HG03159 (cell line): Measurements from ENCODE around the gene KHK.
"Not testable (repeated sequence)": the region's sequence is repeated elsewhere in the genome, so short reads cannot be mapped to it uniquely, and the experiment has no call there.

Experiments used
- ATAC-seq: cut with Tn5 transposase; IDR thresholded peaks from one replicate; pipeline ENCODE4 v1.9.1; 2021; ENCODE audit warnings: mild to moderate bottlenecking, moderate library complexity; ENCODE audit not compliant: unreplicated experiment

Gene KHK

DNA sequence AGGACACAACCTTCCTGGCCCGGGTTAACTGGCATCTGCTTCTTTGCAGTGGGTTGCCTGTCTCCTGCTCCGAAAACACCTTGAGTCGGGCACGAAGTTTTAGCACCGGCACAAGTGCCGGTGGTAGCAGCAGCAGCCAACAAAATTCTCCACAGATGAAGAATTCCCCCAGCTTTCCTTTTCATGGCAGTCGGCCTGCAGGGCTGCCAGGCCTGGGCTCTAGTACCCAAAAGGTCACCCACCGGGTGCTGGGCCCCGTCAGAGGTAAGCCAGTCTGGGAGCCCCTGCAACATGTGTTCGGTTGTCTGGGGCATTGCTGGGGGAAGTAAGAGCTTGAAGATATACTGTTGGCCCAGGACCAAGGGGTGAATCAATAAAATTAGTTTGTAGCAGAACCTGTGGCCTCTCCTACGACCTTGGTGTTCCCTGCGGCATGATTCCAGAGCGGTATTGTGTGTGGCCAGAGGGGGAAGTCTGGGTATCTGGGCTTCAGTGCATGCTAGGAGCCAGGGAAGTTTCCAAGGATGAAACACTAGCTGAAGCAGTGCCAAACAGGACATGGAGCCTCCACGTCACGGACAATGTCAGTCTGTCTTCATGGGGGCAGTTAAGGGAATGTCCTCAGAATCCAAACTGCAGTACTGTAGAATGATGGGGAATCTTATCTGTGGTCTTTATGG lies 27.3 kb upstream of the KHK start:
- no peak for ATAC-seq

DNA sequence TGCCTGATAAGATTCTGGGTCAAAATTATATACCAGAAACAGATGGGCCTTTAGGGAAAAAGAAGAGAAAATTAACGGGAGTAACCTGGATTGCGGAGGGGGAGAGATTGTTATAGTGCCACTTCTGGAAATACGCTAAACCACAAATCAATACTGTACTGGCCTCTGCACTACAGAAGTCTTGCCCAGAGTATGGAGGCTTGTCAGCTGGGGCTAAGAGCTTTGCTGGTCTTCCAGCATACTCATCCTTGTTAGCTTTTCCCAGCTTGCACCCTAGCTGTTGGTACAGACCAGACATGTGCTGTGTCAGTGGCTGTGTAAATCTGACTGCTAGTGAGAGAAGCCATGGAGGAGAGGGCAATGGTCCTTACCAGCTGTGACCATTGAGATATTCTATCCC lies 26.2 kb upstream of the KHK start:
- ATAC-seq, result no peak

DNA sequence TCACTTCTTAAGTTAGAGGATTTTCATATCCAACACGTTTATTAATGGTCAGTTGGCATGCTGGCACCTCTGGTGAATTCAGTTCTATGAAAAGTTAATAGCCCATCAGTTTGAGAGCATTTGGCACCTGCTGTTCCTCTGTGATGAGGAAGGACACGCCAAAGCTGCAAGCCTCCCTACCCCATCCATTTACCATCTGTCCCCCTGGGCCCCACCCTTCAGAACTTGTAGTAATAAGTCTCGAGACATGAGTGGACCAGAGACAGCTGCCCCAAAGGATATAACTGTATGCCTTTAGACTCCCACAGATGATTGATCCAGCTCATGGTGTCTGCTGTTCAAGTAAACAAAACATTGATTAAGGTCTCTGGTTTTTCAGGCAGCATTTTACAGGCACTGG lies 21.4 kb upstream of the KHK start:
- no peak for ATAC-seq

DNA sequence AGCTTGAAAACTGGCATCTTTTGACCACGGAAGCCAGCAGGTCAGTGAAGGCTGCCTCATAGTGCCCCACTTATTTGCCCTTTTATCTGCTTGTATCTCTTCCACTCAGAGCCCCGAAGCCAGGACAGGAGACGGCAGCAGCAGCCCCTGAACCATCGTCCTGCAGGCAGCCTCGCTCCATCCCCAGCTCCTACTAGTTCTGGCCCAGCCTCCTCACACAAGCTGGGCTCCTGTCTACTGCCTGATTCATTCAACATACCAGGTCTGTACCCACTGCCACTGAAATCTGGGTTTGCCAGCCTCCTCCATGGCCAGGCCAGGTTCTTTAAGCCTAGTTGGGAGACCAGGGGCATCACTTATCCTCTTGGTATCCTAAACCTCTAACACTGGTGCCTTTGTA lies 19.2 kb upstream of the KHK start:
- no peak for ATAC-seq

DNA sequence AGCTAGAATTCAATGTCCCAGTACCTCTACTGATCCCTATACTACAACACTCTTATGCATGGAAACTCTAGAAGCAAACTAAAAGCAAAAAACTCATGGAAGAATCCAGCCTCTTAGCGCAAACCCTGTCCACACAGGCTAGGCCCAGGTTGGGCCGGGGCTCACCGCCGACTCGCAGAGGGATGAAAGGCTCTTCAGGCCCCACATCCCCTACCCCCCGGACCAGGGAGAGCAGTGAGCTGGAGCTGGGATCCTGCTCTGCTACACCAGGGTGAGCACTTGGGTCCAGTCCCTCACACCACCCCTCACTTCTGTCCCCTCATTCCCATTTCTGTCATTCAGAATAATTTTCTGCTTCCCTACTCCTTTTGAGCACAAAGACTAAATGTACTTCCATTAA lies 17.1 kb upstream of the KHK start:
- ATAC-seq, result no peak

DNA sequence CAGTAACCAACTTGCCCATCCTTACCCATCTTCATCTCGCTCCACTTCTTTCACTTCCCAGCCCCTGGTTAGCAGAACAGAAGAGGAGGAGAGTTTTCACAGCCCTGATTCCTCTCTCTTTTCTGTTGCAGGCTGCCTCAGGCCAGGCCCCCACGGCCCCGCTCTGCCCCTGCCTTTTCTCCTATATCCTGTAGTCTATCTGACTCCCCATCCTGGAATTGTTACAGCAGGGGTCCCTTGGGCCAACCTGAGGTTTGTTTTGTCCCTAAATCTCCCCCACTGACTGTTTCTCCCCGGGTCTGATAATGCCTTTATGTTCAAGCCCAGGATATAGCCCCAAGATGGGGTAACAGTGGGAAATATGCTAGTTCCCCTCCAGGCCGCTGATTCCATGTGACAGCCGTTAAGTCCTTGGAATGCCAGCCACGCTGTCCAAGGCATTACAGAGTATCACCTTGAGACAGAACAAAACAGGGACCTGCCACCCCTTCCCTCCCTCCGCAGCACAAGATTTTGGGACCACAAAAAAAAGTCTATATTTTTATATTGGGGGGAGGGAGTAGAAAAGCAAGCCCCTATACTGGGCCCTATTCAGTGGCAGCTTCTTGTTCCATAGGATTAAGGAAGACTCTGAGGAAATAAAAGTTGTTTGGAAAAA lies 16.5 kb upstream of the KHK start:
- ATAC-seq, result no peak

DNA sequence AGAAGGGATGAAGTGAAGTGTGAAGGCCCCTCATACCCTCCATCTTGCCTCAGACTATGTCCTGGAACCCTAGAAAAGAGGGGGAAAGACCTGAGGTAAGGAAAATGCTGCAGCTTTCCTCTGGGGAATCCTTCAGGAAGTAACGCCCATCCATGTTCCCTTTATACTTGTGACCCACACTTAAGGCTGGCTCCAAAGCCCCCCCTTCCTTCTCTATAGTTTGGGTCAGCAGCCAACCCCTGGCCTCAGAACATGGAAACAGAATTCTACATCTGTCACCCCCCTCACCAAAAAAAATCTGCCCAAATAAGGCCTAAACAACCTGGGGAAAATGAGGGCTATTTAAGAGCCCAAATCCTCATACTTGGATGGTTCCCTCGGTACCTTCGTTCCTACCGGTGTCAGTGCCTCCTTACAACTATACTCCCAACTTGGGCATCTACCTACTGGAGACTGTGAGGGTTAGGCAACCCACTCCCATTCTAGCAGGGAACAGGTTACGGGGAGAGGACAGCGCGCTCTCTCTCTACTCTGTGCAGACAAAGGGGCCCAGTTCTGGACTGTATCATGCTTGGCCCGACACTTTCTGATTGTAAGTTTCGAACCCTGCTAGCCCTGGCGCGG lies 15.8 kb upstream of the KHK start:
- ATAC-seq, result no peak

DNA sequence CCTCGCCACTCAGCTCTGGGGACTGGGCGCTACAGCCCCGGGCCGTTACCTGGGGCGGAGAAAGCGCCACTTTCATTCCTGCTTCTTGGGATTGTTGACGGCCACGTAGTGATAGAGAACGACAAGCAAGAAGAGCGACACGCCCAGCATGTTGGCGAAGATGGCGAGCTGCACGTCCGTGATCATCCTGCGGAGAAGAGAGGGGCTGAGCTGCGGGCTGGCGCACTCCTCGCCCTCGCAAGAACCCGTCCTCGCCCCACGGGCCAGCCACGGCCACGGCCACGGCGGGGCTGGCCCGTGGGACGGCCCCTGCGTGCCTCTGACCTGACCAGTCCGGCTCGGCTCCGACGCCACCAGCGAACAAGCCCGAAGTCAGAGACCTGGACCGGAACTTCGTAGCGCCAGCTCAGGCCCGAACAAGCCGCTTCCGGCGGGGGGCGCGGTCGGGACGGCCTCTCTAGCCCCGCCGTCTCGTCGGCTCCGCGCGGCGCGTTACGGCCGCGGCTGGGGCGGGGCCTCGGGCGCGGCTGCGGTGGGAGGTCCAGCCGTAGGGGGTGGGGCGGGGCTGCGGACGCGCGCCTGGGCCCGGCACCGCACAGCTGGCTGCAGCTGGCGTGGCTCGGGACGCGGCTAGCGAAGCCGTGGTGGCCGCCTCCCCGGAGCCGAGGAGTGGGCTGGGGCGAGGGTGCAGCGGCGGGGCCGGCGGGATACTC lies 15.1 kb upstream of the KHK start, which contains the start of gene OST4:
TSS of gene OST4 (minus strand) at position 378 of the 713 bp plus-strand sequence.
- peak; percentile 82 for ATAC-seq

DNA sequence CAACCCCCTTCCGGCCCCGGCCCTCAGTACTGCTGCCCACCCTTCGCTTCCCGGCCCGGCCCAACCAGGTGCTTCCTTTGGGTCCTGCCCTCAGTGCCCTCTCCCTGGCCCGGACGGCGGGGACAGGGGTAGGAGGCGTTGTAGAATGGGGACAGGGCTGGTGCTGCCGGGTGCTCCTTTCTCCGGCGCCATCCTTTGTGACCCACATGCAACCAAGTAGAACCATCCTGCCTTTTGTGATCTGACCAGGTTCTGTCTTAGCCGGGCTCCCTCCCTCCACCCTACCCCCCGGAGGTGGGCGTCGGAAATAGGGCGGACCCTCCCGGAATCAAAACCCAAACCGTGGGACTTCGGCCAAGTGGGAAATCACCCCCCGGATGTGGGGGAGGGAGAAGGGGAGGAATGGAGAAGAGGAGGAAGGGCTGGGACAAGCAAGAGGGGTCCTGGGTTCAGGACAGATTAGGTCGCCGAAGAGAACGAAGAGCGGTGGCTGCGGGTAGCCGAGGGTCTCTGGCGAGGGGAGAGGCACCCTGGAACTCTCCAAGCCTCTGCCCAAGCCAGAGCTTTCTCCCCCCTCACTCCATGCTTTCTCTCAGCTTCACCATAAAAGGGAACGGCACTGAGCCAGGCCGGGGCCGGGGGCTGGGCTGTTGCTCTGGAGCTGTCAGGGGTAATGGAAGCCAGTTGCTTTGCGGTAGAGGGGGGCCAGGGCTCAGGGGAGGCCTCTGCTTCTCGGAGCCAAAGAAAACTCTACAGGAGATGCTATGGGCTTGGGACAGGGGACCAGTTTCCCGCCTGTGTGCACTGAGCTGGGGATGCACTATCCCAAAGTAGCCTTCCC lies 14.4 kb upstream of the KHK start:
- peak; percentile 24 for ATAC-seq

DNA sequence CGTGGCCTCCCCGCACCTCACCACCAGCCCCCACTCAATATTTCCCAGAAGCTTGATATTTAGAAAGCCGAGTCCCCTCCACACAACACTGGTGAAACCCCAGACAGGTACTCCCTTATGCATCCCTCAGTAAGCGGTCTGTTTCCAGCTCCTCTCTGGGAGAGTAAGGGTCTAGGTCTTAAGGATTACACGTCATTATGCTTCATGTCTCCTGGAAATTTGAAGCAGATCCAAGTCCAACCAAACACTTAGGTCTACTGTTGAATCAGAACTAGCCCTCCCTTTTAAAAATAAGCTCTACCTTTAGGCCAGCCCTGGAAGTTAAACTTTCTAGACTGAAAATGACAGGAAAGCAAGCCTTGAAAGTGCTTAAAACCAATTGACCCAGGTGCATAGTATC lies 13.7 kb upstream of the KHK start:
- ATAC-seq, result no peak

DNA sequence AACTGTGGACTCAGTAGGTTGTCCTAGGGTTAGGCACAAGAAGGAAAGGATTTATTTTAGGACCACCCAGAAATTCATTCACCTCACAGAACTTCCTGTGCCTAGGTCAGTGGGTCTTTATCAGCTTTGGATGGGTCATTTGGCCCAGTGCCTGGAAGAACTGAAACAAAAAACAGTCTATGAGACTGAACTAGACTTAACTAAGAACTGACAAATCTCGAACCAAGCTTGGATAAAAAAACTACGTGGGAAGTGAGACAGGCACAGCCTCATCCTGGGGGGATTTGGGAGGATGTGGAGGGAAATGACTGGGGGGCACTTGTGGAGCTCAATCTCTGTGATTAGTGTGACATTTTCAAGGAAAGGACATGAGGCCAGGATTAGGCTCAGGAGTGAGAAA lies 12.8 kb upstream of the KHK start:
- no peak for ATAC-seq

DNA sequence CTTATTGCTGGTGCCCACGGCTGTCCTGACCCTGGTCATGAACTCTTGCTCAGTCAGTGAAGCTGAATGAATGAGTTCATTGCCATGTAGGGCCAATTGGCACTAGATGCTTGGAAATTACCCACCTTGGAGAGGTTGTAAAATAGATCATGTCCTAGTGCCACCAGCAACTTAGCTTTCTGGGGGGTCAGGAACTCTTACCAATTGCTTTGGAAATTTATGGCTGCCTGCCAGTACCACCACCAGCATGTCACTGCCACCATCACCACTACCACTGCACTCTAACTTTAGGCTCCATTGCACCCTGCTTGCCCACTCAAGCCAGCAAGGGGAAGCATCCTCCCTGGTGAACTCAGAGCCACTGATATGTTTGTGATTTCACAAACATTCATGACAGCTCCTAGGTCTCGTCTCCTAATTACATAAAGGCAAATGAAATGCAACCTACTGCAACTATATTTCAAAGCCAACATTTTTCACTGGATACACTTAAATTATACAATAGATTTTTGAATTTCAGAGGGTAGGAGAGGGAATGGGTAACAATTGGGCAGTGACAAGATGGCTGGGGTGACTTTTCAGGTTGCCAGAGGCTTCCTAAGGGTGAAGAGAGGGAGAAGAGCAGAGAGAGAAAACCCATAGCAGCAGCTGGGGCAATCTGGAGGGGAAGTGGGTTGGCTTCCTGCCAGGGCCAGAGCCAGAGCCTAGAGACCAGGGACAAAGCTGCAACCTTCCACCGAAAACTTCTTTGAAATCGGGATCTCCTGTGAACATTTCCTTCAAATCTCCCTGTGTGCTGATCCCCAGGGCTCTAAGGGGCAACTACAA lies 11.6 kb upstream of the KHK start:
- no peak for ATAC-seq

DNA sequence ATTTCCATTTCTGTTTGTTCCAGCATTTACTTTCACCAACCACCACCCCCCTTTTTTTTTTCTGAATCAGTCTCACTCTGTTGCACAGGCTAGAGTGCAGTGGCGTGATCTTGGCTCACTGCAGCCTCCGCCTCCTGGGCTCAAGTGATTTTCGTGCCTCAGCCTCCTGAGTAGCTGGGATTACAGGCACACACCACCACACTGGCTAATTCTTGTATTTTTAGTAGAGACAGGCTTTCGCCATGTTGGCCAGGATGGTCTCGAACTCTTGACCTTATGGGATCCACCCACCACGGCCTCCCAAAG lies 11.1 kb upstream of the KHK start:
- not testable (repeated sequence) for ATAC-seq

DNA sequence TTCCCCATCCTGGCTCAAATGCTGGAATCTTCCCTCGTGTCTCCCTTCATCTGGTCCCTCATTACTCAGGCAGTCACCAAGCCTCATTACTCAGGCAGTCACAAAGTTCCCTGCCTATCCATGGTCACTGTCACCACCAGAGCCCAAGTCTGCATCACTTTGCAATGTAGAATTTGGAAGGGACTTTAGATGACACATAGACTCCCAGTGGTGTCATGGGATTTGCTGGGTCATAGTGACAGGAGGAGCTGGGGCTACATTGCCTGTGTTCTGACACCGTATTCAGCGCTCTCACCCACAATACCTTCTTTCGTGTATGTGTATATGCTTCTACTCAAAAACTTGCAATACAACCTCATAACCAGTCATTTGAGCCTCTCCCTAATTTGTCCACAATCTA lies 10.2 kb upstream of the KHK start:
- no peak for ATAC-seq

DNA sequence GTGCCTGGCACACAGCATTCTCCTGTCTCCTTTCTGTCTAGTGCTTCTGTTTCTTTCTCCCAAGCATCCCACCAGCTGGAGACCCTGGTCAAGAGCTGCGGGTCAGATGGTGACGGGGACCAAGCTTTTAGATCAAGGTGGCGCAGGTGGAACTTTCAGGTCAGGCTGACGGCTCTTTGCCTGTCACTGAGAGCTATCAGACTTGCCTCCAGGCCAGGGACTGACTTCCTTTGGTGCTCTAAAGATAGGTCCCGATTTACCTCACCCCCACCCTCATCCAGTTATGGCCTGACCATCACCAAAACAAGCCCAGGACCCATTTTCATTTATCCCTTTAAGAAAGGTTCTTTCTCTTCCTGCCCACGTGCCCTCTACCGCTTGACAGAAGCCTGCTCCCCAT lies 9.3 kb upstream of the KHK start:
- no peak for ATAC-seq

DNA sequence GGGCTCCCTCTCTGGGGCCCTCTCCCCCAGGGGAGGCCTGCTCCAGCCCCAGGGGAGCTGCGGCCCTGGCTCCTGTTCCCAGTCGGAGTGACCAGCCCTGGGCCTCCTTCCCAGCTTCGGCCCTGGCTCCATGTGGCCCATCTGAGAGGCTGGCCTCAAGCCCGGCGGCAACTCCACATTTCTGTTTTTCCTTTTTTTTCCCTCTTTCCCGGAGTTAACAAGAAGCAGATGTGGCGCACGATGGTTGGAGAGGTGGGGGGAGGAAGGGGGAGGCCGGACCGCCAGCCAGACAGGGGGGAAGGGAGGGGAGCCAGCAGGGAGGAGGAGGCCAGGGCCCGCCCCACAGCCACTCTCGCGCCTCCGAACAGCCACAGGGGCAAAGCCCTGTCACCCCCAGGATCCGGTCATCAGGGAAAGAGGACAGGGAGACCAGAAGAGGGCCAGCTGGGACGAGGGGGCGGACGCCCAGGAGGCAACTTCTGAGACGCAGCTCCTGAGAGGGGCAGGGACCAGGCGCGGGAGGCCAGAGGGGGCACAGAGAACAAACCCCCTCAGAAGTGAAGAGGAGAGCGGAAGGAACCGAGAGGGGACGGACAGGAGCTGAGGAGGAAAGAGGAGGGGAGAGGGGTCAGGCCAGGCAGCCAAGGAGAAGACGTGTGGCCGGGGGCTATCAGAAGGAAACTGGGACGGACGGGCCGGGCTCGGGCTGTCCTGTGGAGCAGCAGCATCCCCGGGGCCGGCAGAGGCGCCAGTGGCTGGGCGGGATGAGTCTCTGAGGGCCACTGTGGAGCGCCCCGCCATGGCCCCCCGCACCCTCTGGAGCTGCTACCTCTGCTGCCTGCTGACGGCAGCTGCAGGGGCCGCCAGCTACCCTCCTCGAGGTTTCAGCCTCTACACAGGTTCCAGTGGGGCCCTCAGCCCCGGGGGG lies 8.0 kb upstream of the KHK start, which contains the start of gene EMILIN1:
TSS of gene EMILIN1 (plus strand) at position 349 of the 928 bp plus-strand sequence. CDS start at position 800, 451 bp downstream.
- no peak for ATAC-seq

DNA sequence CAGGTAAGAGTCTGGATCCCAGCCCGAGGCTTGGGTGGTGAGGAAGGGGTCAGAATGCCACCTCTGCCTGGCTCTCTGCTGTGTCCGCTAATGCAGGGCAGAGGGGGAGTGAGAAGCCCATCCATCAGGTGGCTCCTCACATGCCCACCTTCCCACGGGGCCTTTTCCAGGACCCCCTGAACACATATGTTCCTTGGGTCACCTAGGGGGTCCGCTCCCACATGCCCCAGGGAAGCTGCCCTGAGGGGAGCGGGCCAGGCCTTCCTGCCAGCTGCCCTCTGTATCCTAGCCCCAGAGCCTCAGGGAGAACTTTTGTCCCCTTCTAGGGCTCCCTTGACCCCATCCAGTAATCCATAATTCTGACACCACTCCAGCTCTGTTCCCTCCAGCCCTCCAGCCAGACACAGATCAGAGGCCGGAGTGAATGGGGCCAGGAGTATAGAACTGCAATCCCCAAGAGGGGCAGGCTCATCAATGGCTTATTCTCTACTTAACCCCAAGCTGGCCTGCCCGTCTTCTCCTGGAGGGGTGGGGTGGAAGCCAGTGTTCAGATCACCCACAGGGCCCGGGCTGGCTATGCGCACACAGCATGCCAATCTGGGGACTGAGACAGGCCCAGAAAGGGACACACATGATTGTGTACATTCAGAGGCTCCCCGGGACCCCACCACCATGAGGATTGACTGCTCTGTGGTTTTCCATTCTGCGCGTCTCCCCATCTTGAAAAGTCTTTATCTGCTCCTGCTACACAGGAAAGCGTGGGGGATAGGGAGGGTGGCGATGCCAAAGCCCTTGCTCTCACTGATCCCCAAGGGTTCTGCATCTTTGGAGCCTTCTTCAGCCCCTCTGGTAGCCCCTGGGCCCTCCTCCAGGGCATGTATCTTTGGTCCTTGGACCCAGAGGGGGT lies 7.1 kb upstream of the KHK start:
- no peak for ATAC-seq

DNA sequence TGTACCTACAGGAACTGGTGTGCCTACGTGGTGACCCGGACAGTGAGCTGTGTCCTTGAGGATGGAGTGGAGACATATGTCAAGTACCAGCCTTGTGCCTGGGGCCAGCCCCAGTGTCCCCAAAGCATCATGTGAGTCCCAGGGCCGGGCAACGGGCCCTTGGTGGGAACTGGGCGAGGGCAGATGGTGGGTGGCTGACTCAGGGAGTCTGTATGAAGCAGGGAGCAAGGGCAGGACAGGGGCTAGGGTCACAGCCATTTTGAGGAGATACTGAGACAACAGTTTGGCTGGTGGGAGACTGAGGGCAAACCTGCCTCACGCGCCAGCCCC lies 6.5 kb upstream of the KHK start:
- ATAC-seq, result no peak
